B cell (primary cell): Measurements from ENCODE around the gene ACADL. TPM values are rescaled to one million over a fixed set of nuclear protein-coding genes. Genes with fewer than 3 reads are reported as not detected.

Experiments
- ATAC-seq: fragments of 200-7000 bp; cut with Tn5 transposase; one replicate; pipeline ENCODE4 v1.10.0; 2021; ENCODE audit warnings: low read depth, mild to moderate bottlenecking, moderate number of reproducible peaks, moderate library complexity
- CTCF ChIA-PET: fragments of 350-600 bp; sonication (Branson Sonifier 250); formaldehyde crosslinking; loops from one replicate; lab custom pipeline; 2021; ENCODE audit warnings: antibody characterized with exemption, inconsistent platforms; lab: Charles Lee
- POLR2A ChIA-PET: fragments of 350-600 bp; sonication (Branson Sonifier 250); formaldehyde crosslinking; loops from one replicate; lab custom pipeline; 2021; ENCODE audit warnings: antibody characterized with exemption; lab: Charles Lee
- DNase-seq: peaks from one replicate; pipeline ENCODE4 v3.0.0; 2013
- H2AFZ ChIP-seq: 2 replicates; pipeline ENCODE4 v1.6.1; 2012; ENCODE audit warnings: mild to moderate bottlenecking, low read depth, low read length; ENCODE audit not compliant: insufficient read depth, poor library complexity, severe bottlenecking
- H3K27ac ChIP-seq, 2 donors: 1 replicate in 1 of 2; 2 replicates in 1 of 2; pipeline ENCODE4 v1.5.1; 2012 to 2013; ENCODE audit warnings: low read length in 2 of 2, mild to moderate bottlenecking in 2 of 2, moderate library complexity in 1 of 2
- H3K27me3 ChIP-seq, 4 experiments: fragments of 200-600 bp in 1 of 4; sonication (generic) in 1 of 4; replicated peaks in 1 of 4; 1 replicate in 2 of 4; 2 replicates in 2 of 4; pipeline versions ENCODE4 v1.6.1 to v1.7.0; 2013 to 2016; ENCODE audit warnings: low read length in 3 of 4, mild to moderate bottlenecking in 2 of 4, mixed read lengths in 1 of 4, moderate library complexity in 1 of 4; ENCODE audit not compliant: insufficient read depth in 4 of 4, control insufficient read depth in 3 of 4; ENCODE audit errors: control extremely low read depth in 1 of 4
- H3K36me3 ChIP-seq, 2 experiments: replicated peaks in 1 of 2; 1 replicate in 1 of 2; 2 replicates in 1 of 2; pipeline versions ENCODE4 v1.6.1 to v1.7.1; 2013; ENCODE audit warnings: low read length in 1 of 2; ENCODE audit not compliant: insufficient read depth in 2 of 2, control insufficient read depth in 1 of 2; ENCODE audit errors: control extremely low read depth in 1 of 2, extremely low read depth in 1 of 2
- H3K4me1 ChIP-seq, 2 donors: fragments of 200-600 bp in 1 of 2; sonication (generic) in 1 of 2; 1 replicate in 1 of 2; 2 replicates in 1 of 2; pipeline versions ENCODE4 v1.5.1 to v1.6.1; 2013 to 2017; ENCODE audit warnings: low read length in 2 of 2; ENCODE audit not compliant: control insufficient read depth in 2 of 2, insufficient read depth in 2 of 2
- H3K4me2 ChIP-seq: replicated peaks from 2 replicates; pipeline ENCODE3; 2012; ENCODE audit warnings: mild to moderate bottlenecking, low read depth, low read length; ENCODE audit not compliant: poor library complexity, severe bottlenecking
- H3K4me3 ChIP-seq, 5 experiments: fragments of 200-600 bp in 1 of 5; sonication (generic) in 1 of 5; 1 replicate in 3 of 5; 2 replicates in 2 of 5; pipeline versions ENCODE4 v1.5.1 to v1.7.0; 2011 to 2016; ENCODE audit warnings: low read length in 4 of 5, mild to moderate bottlenecking in 4 of 5, low read depth in 2 of 5, control low read depth in 1 of 5, moderate library complexity in 1 of 5; ENCODE audit not compliant: insufficient read depth in 1 of 5; ENCODE audit errors: control extremely low read depth in 1 of 5, extremely low read depth in 1 of 5
- H3K79me2 ChIP-seq: fragments of 200-600 bp; sonication (generic); one replicate; pipeline ENCODE4 v1.6.0; 2016; ENCODE audit warnings: low read length; ENCODE audit not compliant: control insufficient read depth, insufficient read depth
- H3K9ac ChIP-seq: fragments of 200-600 bp; sonication (generic); 2 replicates; pipeline ENCODE4 v1.6.1; 2017; ENCODE audit warnings: mild to moderate bottlenecking, low read length, moderate library complexity
- H3K9me3 ChIP-seq, 3 donors: one replicate each; pipeline versions ENCODE4 v1.6.1 to v1.7.1; 2013; ENCODE audit warnings: low read length in 2 of 3; ENCODE audit not compliant: control insufficient read depth in 2 of 3, insufficient read depth in 1 of 3; ENCODE audit errors: control extremely low read depth in 1 of 3
- H4K20me1 ChIP-seq: 2 replicates; pipeline ENCODE4 v1.6.0; 2012; ENCODE audit warnings: mild to moderate bottlenecking, low read length; ENCODE audit not compliant: insufficient read depth, control insufficient read depth, poor library complexity, severe bottlenecking
- H3K27ac Mint-ChIP-seq: one replicate; pipeline ENCODE4 v1.8.0; 2021; ENCODE audit warnings: mixed read lengths
- H3K27me3 Mint-ChIP-seq: one replicate; pipeline ENCODE4 v1.8.0; 2021; ENCODE audit warnings: mixed read lengths
- H3K4me1 Mint-ChIP-seq: one replicate; pipeline ENCODE4 v1.8.0; 2021; ENCODE audit warnings: mixed read lengths
- H3K4me3 Mint-ChIP-seq: one replicate; pipeline ENCODE4 v1.8.0; 2021; ENCODE audit warnings: mixed read lengths
- H3K9me3 Mint-ChIP-seq: one replicate; pipeline ENCODE4 v1.8.0; 2022; ENCODE audit warnings: mixed read lengths; ENCODE audit not compliant: insufficient read depth
- CTCF ChIP-seq: fragments of 200-600 bp; IDR thresholded peaks from one replicate; pipeline ENCODE4 v1.8.0; 2022; ENCODE audit warnings: antibody characterized with exemption, mild to moderate bottlenecking
- EZH2 ChIP-seq: IDR thresholded peaks from 2 replicates; pipeline ENCODE4 v1.6.1; 2012; ENCODE audit warnings: borderline replicate concordance, low read depth, mild to moderate bottlenecking, moderate library complexity, low read length; ENCODE audit not compliant: insufficient read depth, poor library complexity, severe bottlenecking
- WGBS: methylation state at CpG from one replicate; pipeline ENCODE4 v1.1.5; 2013; ENCODE audit warnings: missing lambda C conversion rate; ENCODE audit not compliant: insufficient coverage; 5-methylcytosine and 5-hydroxymethylcytosine counted together
- intact Hi-C: fragments of 100-400 bp; cut with micrococcal nuclease; formaldehyde crosslinking; loops from one replicate; pipeline ENCODE4 v1.10.0; 2022
- polyA plus RNA-seq: library from polyadenylated mRNA; depleted of rRNA; stranded (reverse); fragments of >200 nt; gene quantifications from 2 replicates; pipeline ENCODE4 v1.2.3, GENCODE V29; 2012
- total RNA-seq, 2 donors: library from RNA; stranded (reverse); fragments of 120-200 nt in 1 of 2; gene quantifications; 1 replicate in 1 of 2; 2 replicates in 1 of 2; pipeline versions ENCODE4 v1.2.3 to v1.2.4, GENCODE V29; 2013 to 2022

ACADL gene
- total and polyA plus RNA-seq, 2 donors (not counting 1 experiment from before 2014, with no cell fraction given) = not detected

- no peak overlapping the region for H3K9ac ChIP-seq
- peaks cover 4 to 9% of the 10 kb centered on the region in 2 donors for H3K4me1 ChIP-seq
- H3K27ac ChIP-seq = no peak overlapping the region
- Mint-ChIP-seq H3K4me3 (no peak overlapping the region), H3K4me1 (peaks cover 14% of the 10 kb centered on the region), H3K27ac (no peak overlapping the region), H3K9me3 (no peaks in the 10 kb centered on the region), H3K27me3 (no peaks in the 10 kb centered on the region)
- H4K20me1 ChIP-seq = peaks cover 16% of the 10 kb centered on the region
- ATAC-seq = no peak
- H3K4me2 ChIP-seq = no peak overlapping the region
- TF ChIP-seq CTCF (no peak), EZH2 (no peak)
- no peak overlapping the region for H3K4me3 ChIP-seq
- no peaks in the 10 kb centered on the region for H3K9me3 ChIP-seq
- peaks cover 36% of the 10 kb centered on the region for H3K79me2 ChIP-seq
- no peak overlapping the region for H2AFZ ChIP-seq
- H3K27me3 ChIP-seq = no peaks in the 10 kb centered on the region
- ChIA-PET CTCF (no interaction called here), POLR2A (no interaction called here)
- intact Hi-C loops = no loop called here
- WGBS = no CpG with 5 or more reads among the region's 2 CpGs
- DNase-seq = no peak
- H3K36me3 ChIP-seq = peaks cover 0 to 6% of the 10 kb centered on the region in 2 experiments
Observed at GRCh38 chr2:210158236-210158635, 67.0 kb downstream of the ACADL start.

- ATAC-seq (no peak), DNase-seq (no peak)
- Histone ChIP-seq H3K9me3 (no peaks in the 10 kb centered on the region), H3K27ac (no peak overlapping the region), H3K4me1 (peaks cover 0 to 3% of the 10 kb centered on the region in 2 donors), H4K20me1 (peaks cover 11% of the 10 kb centered on the region), H2AFZ (no peak overlapping the region), H3K79me2 (peaks cover 31% of the 10 kb centered on the region), H3K4me2 (no peak overlapping the region), H3K9ac (no peak overlapping the region), H3K36me3 (peaks cover 0 to 6% of the 10 kb centered on the region in 2 experiments), H3K4me3 (no peak overlapping the region), H3K27me3 (no peaks in the 10 kb centered on the region)
- no peaks in the 10 kb centered on the region for H3K9me3 Mint-ChIP-seq
- no peak for TF ChIP-seq EZH2
- TF ChIP-seq CTCF = no peak
- WGBS = 100% methylated on average over 2 of the region's 3 CpGs
- ChIA-PET CTCF (no interaction called here), POLR2A (no interaction called here)
- intact Hi-C loops = no loop called here
- peaks cover 7% of the 10 kb centered on the region for H3K4me1 Mint-ChIP-seq
- no peak overlapping the region for H3K27ac Mint-ChIP-seq
- no peaks in the 10 kb centered on the region for H3K27me3 Mint-ChIP-seq
- H3K4me3 Mint-ChIP-seq = no peak overlapping the region
Observed at GRCh38 chr2:210157526-210157925, 67.7 kb downstream of the ACADL start.
